HG03575 (cell line): ENCODE results near the gene ZNF878.

Source experiments
- ATAC-seq: cut with Tn5 transposase; IDR thresholded peaks from one replicate; pipeline ENCODE4 v1.9.1; 2021; ENCODE audit not compliant: unreplicated experiment, insufficient number of reproducible peaks, low FRiP score; ENCODE audit errors: extremely low read depth

ZNF878 gene

DNA sequence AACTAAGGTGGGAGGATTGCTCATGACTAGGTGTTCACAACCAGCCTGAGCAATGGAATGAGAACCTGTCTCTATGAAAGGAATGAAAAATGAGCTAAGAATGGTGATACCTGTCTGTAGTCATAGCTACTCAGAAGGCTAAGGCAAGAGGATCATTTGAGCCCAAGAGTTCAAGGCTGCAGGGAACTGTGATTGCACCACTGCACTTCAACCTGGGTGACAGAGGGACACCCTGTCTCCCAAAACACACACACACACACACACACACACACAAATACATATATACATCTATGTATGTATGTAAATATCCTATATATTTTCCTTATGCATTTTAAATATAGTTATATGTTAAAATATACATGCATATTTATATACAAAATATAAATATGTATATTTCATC lies 9.9 kb downstream of the ZNF878 start:
- ATAC-seq, result no peak

DNA sequence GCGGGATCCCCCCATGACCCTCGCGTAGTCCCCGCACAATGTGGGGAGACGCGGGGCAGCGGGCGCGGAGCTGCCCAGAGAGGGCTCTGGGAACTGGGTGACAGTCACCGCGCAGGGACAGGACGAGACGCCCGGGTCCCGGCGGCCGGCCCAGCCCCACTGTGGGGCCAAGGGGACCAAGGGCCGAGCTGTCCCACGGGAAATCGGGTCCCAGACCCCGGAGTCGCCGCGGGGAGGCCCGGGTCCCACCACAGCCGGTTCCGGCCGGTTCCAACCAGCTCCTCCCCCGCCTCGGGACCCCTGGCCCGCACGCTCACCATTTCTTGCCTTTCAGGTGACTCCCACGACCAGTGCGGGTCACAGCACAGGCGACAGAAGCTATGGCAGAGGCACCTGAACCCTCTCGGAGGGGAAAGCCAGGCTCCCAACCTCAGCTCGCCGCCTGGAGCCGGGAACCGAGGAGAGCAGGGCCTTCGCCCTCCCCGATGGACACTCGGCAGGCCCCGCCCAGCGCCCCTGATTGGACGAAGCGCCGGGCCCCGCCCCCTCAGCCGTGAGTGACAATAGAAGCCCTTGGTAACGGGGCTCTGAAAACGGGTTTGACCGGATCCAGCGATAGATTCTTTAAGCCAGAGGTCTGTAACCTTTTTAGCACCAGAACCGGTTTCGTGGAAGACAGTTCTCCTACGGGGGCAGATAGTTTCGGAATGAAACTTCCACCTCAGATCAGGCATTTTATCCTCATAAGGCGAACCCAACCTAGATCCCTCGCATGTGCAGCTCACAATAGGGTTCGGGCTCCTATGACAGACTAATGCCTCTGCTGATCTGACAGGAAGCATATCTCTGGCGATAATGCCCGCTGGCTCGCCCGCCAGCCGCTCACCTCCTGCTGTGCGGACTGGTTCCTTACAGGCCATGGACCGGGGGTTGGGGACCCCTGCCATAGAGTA lies 17.3 kb downstream of the ZNF878 start, which contains the start of gene ZNF433:
Gene ZNF433, minus strand, starts transcription at position 460 of the 953 bp plus-strand sequence. Its CDS starts 140 bp downstream, at position 320.
- no peak for ATAC-seq

DNA sequence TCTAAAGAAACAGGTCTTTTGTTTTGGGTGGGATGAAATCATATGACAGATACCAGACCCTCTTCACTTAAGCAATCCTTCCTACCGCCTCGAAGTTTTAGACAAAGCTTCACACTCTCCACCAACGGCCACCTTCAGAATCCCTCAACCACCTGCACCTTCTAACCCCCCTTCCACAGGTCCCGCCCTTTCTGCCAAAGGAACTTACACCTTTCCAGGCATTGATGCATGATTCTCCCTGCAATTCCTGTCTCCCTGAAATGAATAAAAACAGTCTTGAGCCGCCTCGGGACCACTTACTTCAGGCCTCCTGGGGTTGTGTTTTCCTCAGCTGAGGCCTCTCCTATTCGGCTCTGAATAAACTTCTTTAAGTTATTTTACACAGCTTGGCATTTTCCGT lies 18.1 kb downstream of the ZNF878 start:
- no peak for ATAC-seq

DNA sequence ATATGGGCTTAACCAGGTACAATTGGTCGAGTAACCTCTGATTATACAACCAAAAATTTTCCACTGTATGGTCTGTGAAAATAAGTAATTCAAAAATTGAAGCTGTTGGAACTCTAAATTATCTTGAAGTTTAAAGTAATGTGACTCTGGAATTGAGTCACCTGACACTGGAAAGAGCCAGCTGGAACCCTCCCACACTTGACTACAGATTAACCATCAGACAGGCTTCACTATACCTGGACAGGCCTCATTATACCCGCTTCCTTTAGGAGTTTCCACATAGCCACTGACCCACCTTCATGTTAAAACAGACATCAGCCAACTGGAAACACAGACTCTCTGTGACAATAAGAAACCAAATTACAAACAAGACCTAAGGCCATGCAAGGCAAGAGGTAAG lies 18.6 kb downstream of the ZNF878 start:
- no peak for ATAC-seq

DNA sequence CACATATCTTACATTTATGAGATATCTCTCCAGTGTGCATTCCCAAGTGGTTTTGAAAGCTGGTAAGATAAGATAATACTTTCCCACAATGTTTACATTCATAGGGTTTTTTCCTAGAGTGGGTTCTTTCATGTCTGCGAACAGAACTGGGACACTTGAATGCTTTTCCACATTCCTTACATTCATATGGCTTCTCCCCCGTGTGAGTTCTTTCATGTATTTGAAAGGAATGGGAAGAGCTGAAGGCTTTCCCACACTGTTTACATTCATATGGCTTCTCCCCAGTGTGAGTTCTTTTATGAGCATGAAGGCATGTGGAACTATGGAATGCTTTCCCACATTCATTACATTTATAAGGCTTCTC lies 37.0 kb downstream of the ZNF878 start:
- no peak for ATAC-seq

DNA sequence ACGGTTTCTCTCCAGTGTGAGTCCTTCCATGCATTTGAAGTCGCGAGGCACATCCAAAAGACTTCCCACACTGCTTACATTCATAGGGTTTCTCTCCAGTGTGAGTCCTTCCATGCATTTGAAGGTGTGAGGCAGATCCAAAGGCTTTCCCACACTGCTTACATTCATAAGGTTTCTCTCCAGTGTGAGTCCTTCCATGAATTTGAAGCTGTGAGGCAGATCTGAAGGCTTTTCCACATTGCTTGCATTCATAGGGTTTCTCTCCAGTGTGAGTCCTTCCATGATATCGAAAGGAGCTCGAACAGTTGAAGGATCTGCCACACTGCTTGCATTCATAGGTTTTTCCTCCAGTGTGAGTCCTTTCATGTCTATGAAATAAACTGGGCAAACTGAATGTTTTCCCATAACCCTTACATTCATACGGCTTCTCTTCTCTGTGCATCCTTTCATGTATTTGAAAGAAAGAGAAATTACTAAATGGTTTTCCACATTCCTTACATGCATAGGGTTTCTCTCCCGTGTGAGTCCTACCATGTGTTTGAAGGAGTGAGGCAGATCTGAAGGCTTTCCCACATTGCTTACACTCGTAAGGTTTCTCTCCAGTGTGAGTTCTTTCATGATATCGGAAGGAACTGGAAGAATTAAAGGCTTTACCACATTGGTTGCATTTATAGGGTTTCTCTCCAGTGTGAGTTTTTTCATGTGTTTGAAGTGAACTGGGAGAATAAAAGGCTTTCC lies 37.6 kb downstream of the ZNF878 start:
- ATAC-seq, result no peak

DNA sequence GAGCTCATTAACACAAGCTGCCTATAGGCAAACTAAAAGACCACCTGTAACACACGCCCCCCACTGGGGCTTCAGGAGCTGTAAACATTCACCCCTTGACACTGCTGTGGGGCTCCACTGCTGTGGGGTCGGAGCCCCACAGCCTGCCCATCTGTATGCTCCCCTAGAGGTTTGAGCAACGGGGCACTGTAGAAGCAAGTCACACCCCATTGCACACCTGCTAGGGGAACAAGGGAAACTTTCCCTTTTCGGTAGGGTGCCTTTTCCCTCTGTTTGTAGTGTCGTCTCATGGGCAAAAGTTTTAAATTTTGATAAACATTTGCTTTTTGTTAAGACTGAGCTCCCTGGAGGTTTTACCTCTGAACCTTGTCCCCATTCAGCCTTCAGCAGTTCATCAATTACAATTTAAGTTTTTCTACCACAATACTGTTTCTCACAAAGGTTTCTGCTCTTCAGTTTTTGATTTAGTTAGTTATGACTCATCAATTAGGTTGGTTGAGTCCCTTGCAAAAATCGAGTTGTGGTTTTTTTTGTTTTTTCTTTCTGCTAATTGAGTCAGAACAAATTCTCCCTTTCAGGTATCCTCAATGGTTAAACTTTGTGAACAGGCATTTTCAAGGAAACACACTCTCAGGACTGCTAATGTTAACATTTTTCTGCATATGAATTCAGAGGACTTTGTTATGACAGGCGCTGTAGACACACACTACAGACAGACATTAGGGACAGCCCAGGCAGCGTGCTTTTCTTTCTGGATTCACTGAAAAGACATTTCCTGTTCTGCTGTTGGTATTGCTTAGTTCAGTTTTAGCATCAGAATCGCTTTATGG lies 52.4 kb downstream of the ZNF878 start:
- ATAC-seq, result no peak

DNA sequence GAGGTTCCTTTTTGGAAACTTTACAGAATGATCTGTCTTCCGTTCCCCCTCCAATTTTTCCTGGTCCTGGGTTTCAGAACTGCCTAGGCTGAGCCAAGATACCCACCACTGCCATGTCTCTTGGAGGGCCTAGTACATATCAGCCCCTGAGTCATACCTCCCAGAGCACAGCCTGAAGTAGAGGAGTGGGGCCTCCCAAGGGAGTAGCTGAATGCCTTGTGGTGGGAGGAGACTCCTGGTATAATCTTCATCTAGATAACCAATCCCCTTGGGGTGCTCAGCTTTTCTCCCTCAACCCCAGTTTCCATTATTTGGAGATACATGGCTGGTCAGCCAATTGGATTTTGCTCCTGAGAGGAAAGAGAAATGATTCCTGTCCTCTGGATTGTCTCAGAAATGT lies 57.6 kb downstream of the ZNF878 start:
- ATAC-seq, result no peak
